Measurements from ENCODE around the gene MYH2. TPM values are rescaled to one million over a fixed set of nuclear protein-coding genes. Genes with fewer than 3 reads are reported as not detected.

The MYH2 gene
- total RNA-seq, 1 experiment from 2014 or later = not detected

- peak; percentile 0 for DNase-seq (ENCODE audit: low read depth)
These were observed 33.4 kb downstream of the MYH2 start for GRCh38 chr17:10516065-10516464.

- no peak for DNase-seq (ENCODE audit: low read depth)
These were observed 36.0 kb downstream of the MYH2 start for GRCh38 chr17:10513299-10514067.

GRCh38 chr17:10512856-10513255 is 36.6 kb downstream of the MYH2 start:
- no peak for DNase-seq (ENCODE audit: low read depth)

- DNase-seq (ENCODE audit: low read depth) = no peak
These were observed 49.5 kb downstream of the MYH2 start for GRCh38 chr17:10499950-10500349.

GRCh38 chr17:10492004-10492403 is 57.5 kb downstream of the MYH2 start:
- DNase-seq (ENCODE audit: low read depth) = no peak

GRCh38 chr17:10482252-10482651 is 67.2 kb downstream of the MYH2 start:
- no peak for DNase-seq (ENCODE audit: low read depth)

- DNase-seq (ENCODE audit: low read depth) = no peak
These were observed 71.8 kb downstream of the MYH2 start for GRCh38 chr17:10477701-10478100.

GRCh38 chr17:10474536-10474935 is 74.9 kb downstream of the MYH2 start:
- no peak for DNase-seq (ENCODE audit: low read depth)

GRCh38 chr17:10471858-10472257 is 77.6 kb downstream of the MYH2 start:
- no peak for DNase-seq (ENCODE audit: low read depth)

Other genes with a start within 250 kb of the MYH2 start
- gene MYH13, start 176.7 kb downstream of the MYH2 start, total RNA-seq (2014; rRNA removed; shearing (Covaris generic)) = under 0.01 TPM in 1 of 2 replicates, not detected in the other
- not detected in 2 replicates for gene MYH8, start 127.7 kb downstream of the MYH2 start, total RNA-seq (2014; rRNA removed; shearing (Covaris generic))
- gene MYH4, start 80.1 kb downstream of the MYH2 start, total RNA-seq (2014; rRNA removed; shearing (Covaris generic)) = not detected in 2 replicates
- gene MYH1, start 31.1 kb downstream of the MYH2 start, total RNA-seq (2014; rRNA removed; shearing (Covaris generic)) = not detected in 2 replicates
- gene MYH3, start 107.7 kb upstream of the MYH2 start, total RNA-seq (2014; rRNA removed; shearing (Covaris generic)) = 0.12 and 3.8 TPM in 2 replicates
- 19.1 and 25.7 TPM in 2 replicates for gene SCO1, start 147.9 kb upstream of the MYH2 start, total RNA-seq (2014; rRNA removed; shearing (Covaris generic))
- 6.0 and 8.9 TPM in 2 replicates for gene ADPRM, start 147.9 kb upstream of the MYH2 start, total RNA-seq (2014; rRNA removed; shearing (Covaris generic))
- gene TMEM220, start 180.4 kb upstream of the MYH2 start, total RNA-seq (2014; rRNA removed; shearing (Covaris generic)) = 0.98 and 4.2 TPM in 2 replicates